ENCODE results near the gene RAB39A.

RAB39A gene

GRCh38 chr11:107961480-107961879 is 33.2 kb downstream of the RAB39A start:
- DNase-seq (ENCODE audit: low read depth, low spot score) = no peak

- peak; percentile 53 for DNase-seq (ENCODE audit: low read depth, low spot score)
Observed at GRCh38 chr11:107962181-107962580, 33.9 kb downstream of the RAB39A start.

- no peak for DNase-seq (ENCODE audit: low read depth, low spot score)
Observed at GRCh38 chr11:107963091-107963490, 34.8 kb downstream of the RAB39A start.

GRCh38 chr11:107969219-107969618 is 41.0 kb downstream of the RAB39A start:
- no peak for DNase-seq (ENCODE audit: low read depth, low spot score)

- no peak for DNase-seq (ENCODE audit: low read depth, low spot score)
Observed at GRCh38 chr11:107970049-107970448, 41.8 kb downstream of the RAB39A start.

- DNase-seq (ENCODE audit: low read depth, low spot score) = no peak
Observed at GRCh38 chr11:107973641-107974040, 45.4 kb downstream of the RAB39A start.

- DNase-seq (ENCODE audit: low read depth, low spot score) = no peak
Observed at GRCh38 chr11:107988397-107989158, 60.3 kb downstream of the RAB39A start.

- DNase-seq (ENCODE audit: low read depth, low spot score) = no peak
Observed at GRCh38 chr11:107991868-107992414, 63.7 kb downstream of the RAB39A start.

GRCh38 chr11:107996006-107996776 is 67.9 kb downstream of the RAB39A start:
- DNase-seq (ENCODE audit: low read depth, low spot score) = no peak

GRCh38 chr11:107998761-107999160 is 70.5 kb downstream of the RAB39A start:
- DNase-seq (ENCODE audit: low read depth, low spot score) = no peak

- DNase-seq (ENCODE audit: low read depth, low spot score) = peak; percentile 71
Observed at GRCh38 chr11:107999759-108000455, 71.7 kb downstream of the RAB39A start.

GRCh38 chr11:108002476-108002875 is 74.2 kb downstream of the RAB39A start:
- no peak for DNase-seq (ENCODE audit: low read depth, low spot score)

- DNase-seq (ENCODE audit: low read depth, low spot score) = no peak
Observed at GRCh38 chr11:108003623-108004022, 75.4 kb downstream of the RAB39A start.

GRCh38 chr11:108007819-108008218 is 79.6 kb downstream of the RAB39A start:
- no peak for DNase-seq (ENCODE audit: low read depth, low spot score)

GRCh38 chr11:108008656-108009496 is 80.6 kb downstream of the RAB39A start, which contains the start of gene CUL5:
TSS of gene CUL5 (plus strand) at chr11:108008898. CDS start at chr11:108009349, 451 bp downstream.
- peak; percentile 97 for DNase-seq (ENCODE audit: low read depth, low spot score)

GRCh38 chr11:108009497-108010370 is 81.5 kb downstream of the RAB39A start:
- peak; percentile 6 for DNase-seq (ENCODE audit: low read depth, low spot score)

GRCh38 chr11:108012139-108012725 is 84.0 kb downstream of the RAB39A start:
- DNase-seq (ENCODE audit: low read depth, low spot score) = no peak
